Activated CD8-positive, alpha-beta memory T cell treated with anti-CD3 and anti-CD28 coated beads, Interleukin-2, amount 10 ng/mL, durations not matched to agents 7 days and 5 days (primary cell): Measurements from ENCODE around the gene SENP5. TPM values are rescaled to one million over a fixed set of nuclear protein-coding genes. Genes with fewer than 3 reads are reported as not detected.

Experiments
- ATAC-seq: fragments of 150-1000 bp; cut with Tn5 transposase; one replicate; pipeline ENCODE4 v1.10.0; 2021; ENCODE audit warnings: moderate library complexity
- CTCF ChIA-PET: fragments of 350-600 bp; sonication (Branson Sonifier 250); formaldehyde crosslinking; loops from one replicate; lab custom pipeline; 2021; ENCODE audit warnings: antibody characterized with exemption; lab: Charles Lee
- DNase-seq: peaks from one replicate; pipeline ENCODE4 v3.0.0-alpha.2; 2020
- H3K27ac Mint-ChIP-seq: one replicate; pipeline ENCODE4 v1.8.0; 2021; ENCODE audit warnings: mild to moderate bottlenecking, mixed read lengths
- H3K27me3 Mint-ChIP-seq: one replicate; pipeline ENCODE4 v1.8.0; 2021; ENCODE audit warnings: mixed read lengths
- H3K36me3 Mint-ChIP-seq: one replicate; pipeline ENCODE4 v1.8.0; 2021; ENCODE audit warnings: mild to moderate bottlenecking, mixed read lengths
- H3K4me1 Mint-ChIP-seq: one replicate; pipeline ENCODE4 v1.8.0; 2021; ENCODE audit warnings: mixed read lengths
- H3K4me3 Mint-ChIP-seq: one replicate; pipeline ENCODE4 v1.8.0; 2021; ENCODE audit warnings: mild to moderate bottlenecking, moderate library complexity, mixed read lengths
- H3K9me3 Mint-ChIP-seq: one replicate; pipeline ENCODE4 v1.8.0; 2022; ENCODE audit warnings: low read depth, mixed read lengths
- total RNA-seq, 2 experiments: library from RNA; stranded (reverse); gene quantifications; one replicate each; pipeline ENCODE4 v1.2.3, GENCODE V29; 2021

The SENP5 gene
- total RNA-seq, 2 experiments from 2014 or later: 39.8 to 42.0 TPM

DNA sequence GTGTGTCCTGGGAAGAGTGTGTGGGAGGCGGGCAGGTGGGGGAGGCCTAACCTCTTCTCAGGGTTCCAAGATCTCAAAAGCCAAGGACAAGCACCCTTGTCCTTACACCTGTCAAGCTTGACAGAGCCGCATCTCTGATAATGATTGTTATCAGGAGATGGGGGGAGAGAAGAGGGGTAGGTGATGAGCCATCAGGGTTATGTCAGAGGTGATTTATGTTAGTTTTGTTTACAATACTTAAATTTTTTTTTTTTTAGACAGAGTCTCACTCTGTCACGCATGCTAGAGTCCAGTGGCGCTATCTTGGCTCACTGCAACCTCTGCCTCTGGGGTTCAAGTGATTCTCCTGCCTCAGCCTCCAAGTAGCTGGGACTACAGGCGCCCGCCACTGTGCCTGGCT, 82.0 kb downstream of the SENP5 start:
- ATAC-seq (no peak), DNase-seq (no peak)
- peaks cover 9% of the 10 kb centered on the region for H3K27me3 Mint-ChIP-seq
- H3K4me1 Mint-ChIP-seq: peaks cover 3% of the 10 kb centered on the region
- no peak overlapping the region for H3K27ac Mint-ChIP-seq
- no peaks in the 10 kb centered on the region for H3K9me3 Mint-ChIP-seq
- no peak overlapping the region for H3K4me3 Mint-ChIP-seq
- H3K36me3 Mint-ChIP-seq: peaks cover 1% of the 10 kb centered on the region
- CTCF ChIA-PET: interaction anchor here (1.2 kb wide), 1 partner anchor 20 kb away, joined by 3 read pairs; no protein-coding TSS in a partner anchor

GRCh38 chr3:196951371-196951770, 83.7 kb downstream of the SENP5 start:
- peaks cover 9% of the 10 kb centered on the region for H3K27me3 Mint-ChIP-seq
- no peak overlapping the region for H3K4me3 Mint-ChIP-seq
- no peaks in the 10 kb centered on the region for H3K4me1 Mint-ChIP-seq
- ATAC-seq: no peak
- H3K27ac Mint-ChIP-seq: no peak overlapping the region
- no peaks in the 10 kb centered on the region for H3K9me3 Mint-ChIP-seq
- DNase-seq: no peak
- CTCF ChIA-PET: no interaction called here
- H3K36me3 Mint-ChIP-seq: no peaks in the 10 kb centered on the region

GRCh38 chr3:196954832-196955231, 87.1 kb downstream of the SENP5 start:
- no peaks in the 10 kb centered on the region for H3K4me1 Mint-ChIP-seq
- H3K4me3 Mint-ChIP-seq: no peak overlapping the region
- H3K27me3 Mint-ChIP-seq: peaks cover 14% of the 10 kb centered on the region
- ATAC-seq (no peak), DNase-seq (no peak)
- H3K36me3 Mint-ChIP-seq: no peaks in the 10 kb centered on the region
- H3K27ac Mint-ChIP-seq: no peak overlapping the region
- no peaks in the 10 kb centered on the region for H3K9me3 Mint-ChIP-seq
- CTCF ChIA-PET: interaction anchor here (0.9 to 2.2 kb wide), 3 partner anchors 12 to 76 kb away, joined by 3 to 8 read pairs (median 3); partner anchors contain the start of gene NCBP2

DNA sequence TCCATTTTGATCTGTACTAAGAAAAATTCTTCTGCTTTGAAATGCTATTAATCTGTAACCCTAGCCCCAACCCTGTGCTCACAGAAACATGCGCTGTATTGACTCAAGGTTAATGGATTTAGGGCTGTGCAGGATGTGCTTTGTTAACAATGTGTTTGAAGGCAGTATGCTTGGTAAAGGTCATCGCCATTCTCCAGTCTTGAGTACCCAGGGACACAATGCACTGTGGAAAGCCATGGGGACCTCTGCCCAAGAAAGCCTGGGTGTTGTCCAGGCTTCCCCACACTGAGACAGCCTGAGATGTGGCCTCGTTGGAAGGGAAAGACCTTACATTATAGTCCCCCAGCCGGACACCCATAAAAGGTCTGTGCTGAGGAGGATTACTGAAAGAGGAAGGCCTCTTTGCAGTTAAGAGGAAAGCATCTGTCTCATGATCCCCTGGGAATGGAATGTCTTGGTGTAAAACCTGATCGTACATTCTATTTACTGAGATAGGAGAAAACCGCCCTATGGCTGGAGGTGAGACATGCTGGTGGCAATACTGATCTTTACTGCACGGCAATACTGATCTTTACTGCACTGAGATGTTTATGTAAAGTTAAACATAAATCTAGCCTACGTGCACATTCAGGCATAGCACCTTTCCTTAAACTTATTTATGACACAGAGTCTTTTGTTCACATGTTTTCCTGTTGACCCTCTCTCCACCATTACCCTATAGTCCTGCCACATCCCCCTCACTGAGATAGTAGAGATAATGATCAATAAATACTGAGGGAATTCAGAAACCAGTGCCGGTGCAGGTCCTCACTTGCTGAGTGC, 94.6 kb downstream of the SENP5 start:
- Mint-ChIP-seq H3K9me3 (no peaks in the 10 kb centered on the region), H3K27me3 (peaks cover 2% of the 10 kb centered on the region), H3K36me3 (peaks cover 6% of the 10 kb centered on the region), H3K4me3 (no peak overlapping the region), H3K27ac (no peak overlapping the region), H3K4me1 (peaks cover 2% of the 10 kb centered on the region)
- DNase-seq: no peak
- ATAC-seq: no peak
- CTCF ChIA-PET: no interaction called here

DNA sequence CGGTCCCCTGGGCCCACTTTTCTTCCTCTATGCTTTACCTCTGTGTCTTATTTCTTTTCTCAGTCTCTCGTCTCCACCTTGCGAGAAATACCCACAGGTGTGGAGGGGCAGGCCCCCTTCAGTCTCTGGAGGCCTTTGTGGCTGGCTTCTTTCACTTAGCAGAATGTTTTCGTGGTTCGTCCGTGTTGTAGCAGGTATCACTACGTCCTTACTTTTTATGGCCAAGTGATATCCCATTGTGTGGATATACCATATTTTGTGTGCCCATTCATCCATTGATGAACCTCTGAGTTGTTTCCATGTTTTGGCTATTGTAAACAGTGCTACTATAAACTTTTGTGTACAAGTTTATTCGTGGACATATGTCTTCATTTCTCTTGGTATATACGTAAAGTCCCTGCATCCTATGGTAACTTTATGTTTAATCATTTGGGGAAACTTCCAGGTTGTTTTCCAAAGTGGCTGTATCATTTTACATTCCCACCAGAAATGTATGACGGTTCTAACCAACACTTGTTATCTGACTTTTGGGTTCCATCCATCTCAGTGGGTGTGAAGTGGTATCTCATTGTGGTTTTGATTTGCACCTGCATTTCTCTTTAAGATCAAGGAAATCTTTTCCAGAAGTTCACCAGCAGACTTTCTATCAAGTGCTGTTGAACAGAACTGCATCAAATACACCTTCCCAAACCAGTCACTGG, 95.4 kb downstream of the SENP5 start:
- DNase-seq (no peak), ATAC-seq (no peak)
- Mint-ChIP-seq H3K9me3 (no peaks in the 10 kb centered on the region), H3K4me3 (no peak overlapping the region), H3K4me1 (peaks cover 9% of the 10 kb centered on the region), H3K27ac (no peak overlapping the region), H3K27me3 (peaks cover 9% of the 10 kb centered on the region), H3K36me3 (peaks cover 10% of the 10 kb centered on the region)
- CTCF ChIA-PET: no interaction called here

GRCh38 chr3:196963631-196963953, 95.9 kb downstream of the SENP5 start:
- CTCF ChIA-PET: interaction anchor here (0.7 kb wide), 1 partner anchor 126 kb away, joined by 3 read pairs; no protein-coding TSS in a partner anchor

DNA sequence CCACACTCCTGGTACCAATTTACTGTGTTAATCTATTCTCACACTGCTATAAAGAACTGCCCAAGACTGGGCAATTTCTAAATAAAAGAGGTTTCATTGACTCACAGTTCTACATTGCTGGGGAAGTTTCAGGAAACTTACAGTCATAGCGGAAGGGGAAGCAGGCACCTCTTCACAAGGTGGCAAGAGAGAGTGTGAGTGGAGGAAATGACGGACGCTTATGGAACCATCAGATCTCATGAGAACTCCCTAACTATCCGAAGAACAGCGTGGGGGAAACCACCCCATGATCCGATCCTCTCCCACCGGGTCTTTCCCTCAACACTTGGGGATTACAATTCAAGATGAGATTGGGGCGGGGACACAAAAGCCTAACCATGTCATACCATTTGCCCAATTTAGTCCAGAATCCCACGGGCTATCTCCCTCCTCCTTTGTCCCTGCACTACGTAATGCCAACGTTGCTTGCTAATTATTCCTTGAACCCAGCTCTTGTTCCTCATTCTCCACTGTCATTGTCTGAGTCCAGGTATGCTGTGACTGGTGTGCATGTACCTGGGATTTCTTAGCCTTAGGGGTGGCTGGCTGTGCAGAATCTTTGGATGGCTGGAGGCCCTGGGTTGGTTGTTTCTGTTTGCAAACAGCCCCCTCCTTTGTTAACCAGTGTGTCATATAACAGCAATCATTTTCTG, 97.5 kb downstream of the SENP5 start:
- H3K4me3 Mint-ChIP-seq: no peak overlapping the region
- H3K9me3 Mint-ChIP-seq: no peaks in the 10 kb centered on the region
- no peak for DNase-seq
- ATAC-seq: no peak
- CTCF ChIA-PET: no interaction called here
- H3K27ac Mint-ChIP-seq: no peak overlapping the region
- peaks cover 10% of the 10 kb centered on the region for H3K36me3 Mint-ChIP-seq
- H3K4me1 Mint-ChIP-seq: peaks cover 14% of the 10 kb centered on the region
- H3K27me3 Mint-ChIP-seq: peaks cover 12% of the 10 kb centered on the region

More at GRCh38 chr3:196963631-196963953, 95.9 kb downstream of the SENP5 start:
- Mint-ChIP-seq H3K4me1 (peaks cover 11% of the 10 kb centered on the region), H3K4me3 (no peak overlapping the region), H3K27ac (no peak overlapping the region), H3K9me3 (no peaks in the 10 kb centered on the region), H3K36me3 (peaks cover 10% of the 10 kb centered on the region), H3K27me3 (peaks cover 9% of the 10 kb centered on the region)
- ATAC-seq (no peak), DNase-seq (no peak)

GRCh38 chr3:196965804-196966173, 98.1 kb downstream of the SENP5 start:
- Mint-ChIP-seq H3K4me3 (no peak overlapping the region), H3K36me3 (peaks cover 10% of the 10 kb centered on the region), H3K4me1 (peaks cover 17% of the 10 kb centered on the region), H3K27ac (no peak overlapping the region), H3K9me3 (no peaks in the 10 kb centered on the region), H3K27me3 (peaks cover 17% of the 10 kb centered on the region)
- ATAC-seq (no peak), DNase-seq (no peak)
- CTCF ChIA-PET: no interaction called here

DNA sequence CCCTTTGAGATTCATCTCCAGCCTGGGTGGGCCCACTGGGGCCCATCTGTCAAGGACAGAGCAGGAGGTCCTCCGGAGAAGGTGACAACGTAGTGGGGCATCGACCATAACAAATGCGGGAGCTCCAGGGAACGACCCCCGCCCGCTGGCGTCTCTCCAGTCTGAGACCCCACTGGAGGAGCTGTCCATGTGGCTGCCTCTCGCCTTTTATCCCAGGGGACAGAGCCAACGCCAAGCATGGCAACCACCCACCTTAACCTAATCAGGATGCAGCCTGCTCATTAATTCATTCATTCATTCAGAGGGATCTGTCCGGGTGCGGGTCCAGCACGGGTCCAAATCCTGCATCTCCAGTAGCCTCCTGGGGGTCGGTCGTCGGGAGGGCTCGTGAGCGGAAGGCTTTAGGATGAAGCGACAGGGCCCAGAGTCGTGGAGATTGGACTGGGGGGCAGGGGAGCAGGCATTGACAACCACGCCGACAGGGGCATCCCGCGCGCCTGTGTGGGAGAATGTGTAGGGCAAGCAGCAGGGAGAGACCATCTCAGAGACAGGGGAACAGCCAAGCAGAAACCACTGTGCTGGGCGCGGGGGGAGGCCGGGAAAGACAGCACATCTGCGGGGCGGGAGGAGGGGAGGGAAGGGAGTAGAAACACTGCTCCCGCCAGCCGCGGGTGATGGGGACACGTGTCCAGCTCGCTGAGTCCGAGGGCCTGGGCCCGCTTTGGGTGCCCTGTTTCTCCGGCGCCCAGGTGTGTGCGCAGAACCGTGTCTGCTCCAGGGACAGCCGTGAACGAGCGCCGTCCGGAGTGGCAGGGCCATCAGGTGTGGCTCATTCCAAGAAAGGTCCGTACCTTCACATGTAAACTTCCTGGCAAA, 99.0 kb downstream of the SENP5 start:
- CTCF ChIA-PET: no interaction called here
- H3K27ac Mint-ChIP-seq: no peak overlapping the region
- peaks cover 17% of the 10 kb centered on the region for H3K4me1 Mint-ChIP-seq
- ATAC-seq: no peak
- no peak overlapping the region for H3K4me3 Mint-ChIP-seq
- peaks cover 10% of the 10 kb centered on the region for H3K36me3 Mint-ChIP-seq
- peaks cover 23% of the 10 kb centered on the region for H3K27me3 Mint-ChIP-seq
- no peak for DNase-seq
- no peaks in the 10 kb centered on the region for H3K9me3 Mint-ChIP-seq

DNA sequence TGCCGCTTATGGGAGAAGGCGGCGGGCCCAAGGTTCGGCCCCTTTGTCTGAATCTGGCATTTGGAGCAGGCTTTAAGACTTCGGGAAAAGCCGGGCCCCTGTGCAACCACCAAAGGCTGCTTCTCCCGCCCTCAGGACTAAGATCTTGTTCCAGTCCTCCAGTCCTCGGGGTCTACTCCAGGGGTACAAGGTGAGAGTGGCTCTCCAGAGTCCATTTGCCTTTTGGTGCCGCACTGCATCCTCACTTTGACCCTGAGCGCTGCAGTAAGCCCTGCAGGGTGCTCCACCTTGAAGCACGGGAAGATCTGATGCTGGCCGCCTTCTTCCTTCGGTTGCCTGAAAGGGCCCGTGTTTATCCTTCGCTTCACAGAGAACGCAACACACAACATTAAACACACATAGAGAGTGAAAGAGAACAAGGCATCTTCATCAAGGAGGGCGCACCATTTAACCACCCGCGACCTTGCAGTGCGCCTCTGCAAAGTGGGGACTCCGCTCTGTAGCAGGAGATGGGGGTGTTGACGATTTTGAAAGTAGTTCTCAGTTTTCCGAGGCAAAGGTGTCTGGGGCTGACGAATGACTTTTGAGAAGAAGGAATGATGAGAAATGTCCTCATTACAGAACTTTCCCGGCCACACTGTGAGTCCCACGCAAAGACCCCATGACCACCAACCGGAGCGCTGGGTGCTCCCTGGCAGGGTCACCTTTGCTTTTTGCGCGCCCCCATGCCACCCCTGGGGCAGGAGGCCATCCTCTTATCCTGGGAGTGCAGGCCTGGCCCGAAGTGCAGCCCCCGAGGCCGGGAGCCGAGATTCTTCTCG, 99.9 kb downstream of the SENP5 start:
- CTCF ChIA-PET: interaction anchor here (0.9 to 4.8 kb wide), 2 partner anchors 8 to 131 kb away, joined by 3 to 53 read pairs; no protein-coding TSS in a partner anchor
- ATAC-seq: no peak

DNA sequence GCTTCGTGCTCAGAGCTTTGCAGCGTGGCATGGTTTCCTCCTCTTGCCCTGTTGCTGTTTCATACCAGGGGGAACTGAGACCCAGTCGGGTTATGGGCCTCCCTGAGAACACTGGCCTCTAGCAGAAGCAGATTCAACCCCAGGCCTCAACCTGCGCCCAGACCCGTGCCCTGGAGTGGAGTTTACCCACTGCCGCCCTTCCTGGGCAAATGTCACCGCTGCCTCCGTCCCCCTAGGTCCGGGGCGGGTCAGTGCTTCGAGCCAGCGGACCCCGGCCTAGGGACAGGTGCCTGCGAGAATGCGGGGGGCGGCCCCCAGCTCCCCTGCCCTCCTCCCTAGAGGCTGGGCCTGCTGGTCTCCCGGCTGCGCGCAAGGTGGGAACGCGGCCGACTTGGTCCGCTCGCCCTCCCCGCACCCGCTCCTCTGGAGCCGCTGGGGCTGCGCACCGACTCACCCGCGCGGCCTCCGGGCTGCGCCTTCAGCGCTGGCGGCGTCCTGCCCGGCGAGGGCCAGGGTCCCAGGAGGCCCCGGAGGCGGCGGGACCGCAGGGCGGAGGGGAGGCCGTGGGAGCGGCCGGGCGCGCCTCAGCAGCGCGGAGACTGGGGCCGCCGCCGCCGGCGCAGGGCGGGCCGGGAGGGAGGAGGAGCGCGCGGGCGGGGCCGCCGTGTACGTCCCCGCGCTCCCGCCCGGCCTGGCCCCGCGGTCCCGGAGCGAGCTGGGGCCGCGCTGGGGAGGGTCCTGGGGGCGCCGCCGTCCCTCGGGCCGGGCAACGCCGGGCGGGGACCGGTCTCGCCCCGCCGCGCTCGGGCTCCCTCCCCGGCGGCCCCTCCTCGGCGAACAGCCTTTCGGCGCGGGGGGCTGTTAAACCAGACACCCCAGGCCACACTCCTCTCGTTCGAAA, 100.8 kb downstream of the SENP5 start, which contains the start of gene PIGZ:
Gene PIGZ (minus strand): TSS at position 601 of the 901 bp plus-strand sequence. CDS start 16,802 bp downstream, outside the sequence.
- DNase-seq: peak; percentile 45
- peak within 1 kb of the TSS; percentile 75 for H3K27ac Mint-ChIP-seq
- peaks cover 17% of the 10 kb centered on the region for H3K4me1 Mint-ChIP-seq
- H3K36me3 Mint-ChIP-seq: peaks cover 10% of the 10 kb centered on the region
- no peaks in the 10 kb centered on the region for H3K9me3 Mint-ChIP-seq
- ATAC-seq: peak; percentile 81
- CTCF ChIA-PET: interaction anchor here (0.8 to 4.8 kb wide), 10 partner anchors 9 to 440 kb away, joined by 3 to 53 read pairs (median 4); partner anchors contain the start of gene NCBP2
- H3K27me3 Mint-ChIP-seq: peaks cover 22% of the 10 kb centered on the region
- H3K4me3 Mint-ChIP-seq: peak within 1 kb of the TSS; percentile 70

More for the DNA sequence above, 99.9 kb downstream of the SENP5 start:
- Mint-ChIP-seq H3K36me3 (peaks cover 10% of the 10 kb centered on the region), H3K27ac (no peak overlapping the region), H3K27me3 (peaks cover 22% of the 10 kb centered on the region), H3K4me3 (peak overlapping the region; percentile 67), H3K9me3 (no peaks in the 10 kb centered on the region), H3K4me1 (peaks cover 17% of the 10 kb centered on the region)
- no peak for DNase-seq
